ENCODE results near the gene ERAL1. TPM values are rescaled to one million over a fixed set of nuclear protein-coding genes. Genes with fewer than 3 reads are reported as not detected.
A peak's percentile ranks its signal among the peaks of the same experiment; 100 is the strongest.
"Not testable (repeated sequence)": the region's sequence is repeated elsewhere in the genome, so short reads cannot be mapped to it uniquely, and the experiment has no call there.

The ERAL1 gene
- total and polyA plus RNA-seq, 2 of the 13 experiments (the other 11 are each of a cell fraction or from before 2014, with no cell fraction given) = 46.9 to 72.2 TPM

GRCh38 chr17:28877150-28877711 lies 22.4 kb downstream of the ERAL1 start:
- H3K79me2 ChIP-seq (ENCODE audit: insufficient read depth, low read length); H4K20me1 ChIP-seq (ENCODE audit: insufficient read depth, low read length); intact Hi-C loops (cut with micrococcal nuclease; ENCODE audit: unreplicated experiment); H3K27ac ChIP-seq (ENCODE audit: extremely low read length, insufficient read depth, low read length); DNase-seq (ENCODE audit: low spot score); H3K27me3 ChIP-seq (ENCODE audit: control insufficient read depth in 1 of 2, insufficient read depth in 2 of 2, low read length in 2 of 2); H2AFZ ChIP-seq (ENCODE audit: low read length); H3K9ac ChIP-seq (ENCODE audit: insufficient read depth, low read depth, low read length); H3K9me3 ChIP-seq (ENCODE audit: low read length); H3K4me3 ChIP-seq (replicated peaks in 1 of 3; ENCODE audit: insufficient read depth in 1 of 3, low read depth in 2 of 3, low read length in 3 of 3); BruUV-seq (replicated peaks); ATAC-seq; FAIRE-seq; POLR2A ChIA-PET; H3K4me2 ChIP-seq (ENCODE audit: low read depth, low read length); H3K4me1 ChIP-seq (ENCODE audit: insufficient read depth, low read length); TF ChIP-seq ATF7 (CRISPR knock-in tag; IDR thresholded peaks at IDR 0.05): not testable (repeated sequence)
- in situ Hi-C loops (cut with HindIII; ENCODE audit: extremely low pct_ligation_motif_present, low pct_unique_long_range_greater_than_20kb) = loop anchor here (25.0 kb wide), 1 partner anchor 240 kb away; the partner anchor contains the start of gene BLTP2
- CTCF ChIA-PET (ENCODE audit: low intra/inter-chr PET ratio, low total read pairs) = interaction anchor here (2.4 kb wide), 1 partner anchor 114 kb away, joined by 20 read pairs; no protein-coding TSS in a partner anchor
- H3K36me3 ChIP-seq (replicated peaks in 1 of 2; ENCODE audit: control insufficient read depth in 1 of 2, insufficient read depth in 2 of 2, low read length in 2 of 2) = peaks cover 18 to 30% of the 10 kb centered on the region in 2 experiments; a peak in 4 of 5 replicates
- WGBS (ENCODE audit: low lambda C conversion rate) = 94% methylated on average over 6 of the region's 6 CpGs
- peak; percentile 83 for TF ChIP-seq ATF7 (IDR thresholded peaks at IDR 0.05)
- TF ChIP-seq CEBPB (IDR thresholded peaks at IDR 0.05; ENCODE audit: borderline replicate concordance, low read depth, low read length) = peak; percentile 28; the same call in 1 of the 2 replicates

GRCh38 chr17:28878158-28878910 lies 23.5 kb downstream of the ERAL1 start:
- ChIA-PET CTCF (ENCODE audit: low intra/inter-chr PET ratio, low total read pairs) (interaction anchor here (1.2 to 2.4 kb wide), 4 partner anchors 24 to 151 kb away, joined by 3 to 20 read pairs (median 8); partner anchors contain the start of gene DHRS13), POLR2A (interaction anchor here (0.6 to 1.4 kb wide), 2 partner anchors 23 to 146 kb away, joined by 4 to 5 read pairs; no protein-coding TSS in a partner anchor)
- intact Hi-C loops (cut with micrococcal nuclease; ENCODE audit: unreplicated experiment) (no loop called here), in situ Hi-C loops (cut with HindIII; ENCODE audit: extremely low pct_ligation_motif_present, low pct_unique_long_range_greater_than_20kb) (loop anchor here (25.0 kb wide), 1 partner anchor 241 kb away; the partner anchor contains the start of gene BLTP2)
- H3K27ac ChIP-seq (ENCODE audit: extremely low read length, insufficient read depth, low read length) = no peak overlapping the region
- H3K9me3 ChIP-seq (ENCODE audit: low read length) = no peaks in the 10 kb centered on the region
- H3K4me3 ChIP-seq (replicated peaks in 1 of 3; ENCODE audit: insufficient read depth in 1 of 3, low read depth in 2 of 3, low read length in 3 of 3) = no peak overlapping the region
- no peak for DNase-seq (ENCODE audit: low spot score)
- no TSS peak for BruUV-seq (replicated peaks)
- no peak overlapping the region for H3K4me2 ChIP-seq (ENCODE audit: low read depth, low read length)
- peaks cover 25 to 39% of the 10 kb centered on the region in 2 experiments for H3K36me3 ChIP-seq (replicated peaks in 1 of 2; ENCODE audit: control insufficient read depth in 1 of 2, insufficient read depth in 2 of 2, low read length in 2 of 2)
- no peak overlapping the region for H3K9ac ChIP-seq (ENCODE audit: insufficient read depth, low read depth, low read length)
- no peak for ATAC-seq
- no peaks in the 10 kb centered on the region for H3K79me2 ChIP-seq (ENCODE audit: insufficient read depth, low read length)
- TF ChIP-seq FOXM1 (CRISPR knock-in tag; IDR thresholded peaks at IDR 0.05) (no peak), ZNF317 (CRISPR knock-in tag; IDR thresholded peaks at IDR 0.05) (no peak), BATF2 (CRISPR knock-in tag; IDR thresholded peaks at IDR 0.05) (no peak), MAF1 (CRISPR knock-in tag; IDR thresholded peaks at IDR 0.05; ENCODE audit: borderline replicate concordance) (no peak), SMARCE1 (IDR thresholded peaks at IDR 0.05; ENCODE audit: borderline replicate concordance) (no peak), YY1 (IDR thresholded peaks at IDR 0.05; ENCODE audit: insufficient read depth, insufficient replicate concordance, low read depth, low read length) (no peak)
- no peaks in the 10 kb centered on the region for H3K27me3 ChIP-seq (ENCODE audit: control insufficient read depth in 1 of 2, insufficient read depth in 2 of 2, low read length in 2 of 2)
- WGBS (ENCODE audit: low lambda C conversion rate) = 95% methylated on average over 2 of the region's 2 CpGs
- no peak for FAIRE-seq
- H4K20me1 ChIP-seq (ENCODE audit: insufficient read depth, low read length) = no peaks in the 10 kb centered on the region
- H3K4me1 ChIP-seq (ENCODE audit: insufficient read depth, low read length) = no peaks in the 10 kb centered on the region
- no peak overlapping the region for H2AFZ ChIP-seq (ENCODE audit: low read length)

All from HepG2 (cell line).